Neural progenitor cell (in vitro differentiated cells): ENCODE data around the gene STARD10.

ENCODE experiments used
- EZH2 ChIP-seq: fragments of 200-600 bp; sonication (generic); IDR thresholded peaks from 2 replicates; pipeline ENCODE4 v1.6.1; 2017; ENCODE audit warnings: antibody characterized with exemption, mild to moderate bottlenecking, moderate library complexity
- EZH2phosphoT487 ChIP-seq: fragments of 200-600 bp; sonication (generic); IDR thresholded peaks from 2 replicates; pipeline ENCODE4 v1.6.1; 2017; ENCODE audit warnings: antibody characterized with exemption
- TF ChIP-seq, protein P1 (sequence below): fragments of 200-600 bp; sonication (generic); IDR thresholded peaks from 2 replicates; pipeline ENCODE4 v1.5.1; 2017; ENCODE audit warnings: antibody characterized with exemption, mild to moderate bottlenecking

DNA sequence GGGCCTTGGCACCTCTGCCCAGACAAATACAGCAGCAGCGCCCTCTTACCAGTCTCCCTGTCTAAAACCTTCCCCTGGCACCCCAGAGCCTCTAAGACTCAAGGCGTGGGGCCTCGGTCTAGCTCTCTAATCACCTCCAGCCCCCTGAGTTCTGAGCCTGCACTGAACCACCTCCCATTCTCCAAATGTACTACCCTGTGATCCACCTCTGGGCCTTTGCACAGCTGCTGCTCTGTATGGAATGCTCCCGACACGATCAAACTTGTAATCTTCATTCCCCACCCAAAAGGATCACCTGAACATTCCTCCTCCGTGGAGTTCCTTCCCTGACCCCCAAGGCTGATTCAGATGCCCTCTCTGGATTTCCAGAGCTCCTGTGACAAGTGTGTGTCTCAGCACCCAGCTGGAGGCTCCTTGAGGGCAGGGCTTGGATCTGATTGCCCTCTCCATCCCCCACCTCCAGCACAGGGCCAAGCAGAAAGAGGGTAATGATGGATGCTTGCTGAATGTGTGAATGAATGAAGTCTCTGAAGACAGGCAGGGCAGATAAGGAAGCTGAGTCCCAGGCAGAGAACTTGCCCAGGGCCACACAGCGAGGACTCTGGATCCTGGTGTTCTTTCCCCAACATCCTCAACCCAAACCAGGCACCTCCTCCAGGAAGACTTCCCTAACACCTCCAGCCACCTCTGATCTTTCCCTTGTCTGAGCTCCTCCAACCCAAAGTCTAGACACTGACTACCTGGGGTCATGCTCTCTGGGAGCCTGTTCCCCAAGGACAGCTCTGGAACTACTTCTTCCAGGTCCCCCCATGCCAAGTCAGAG is 18.3 kb downstream of the STARD10 start:
- TF ChIP-seq EZH2phosphoT487, result no peak
- TF ChIP-seq, protein P1, sequence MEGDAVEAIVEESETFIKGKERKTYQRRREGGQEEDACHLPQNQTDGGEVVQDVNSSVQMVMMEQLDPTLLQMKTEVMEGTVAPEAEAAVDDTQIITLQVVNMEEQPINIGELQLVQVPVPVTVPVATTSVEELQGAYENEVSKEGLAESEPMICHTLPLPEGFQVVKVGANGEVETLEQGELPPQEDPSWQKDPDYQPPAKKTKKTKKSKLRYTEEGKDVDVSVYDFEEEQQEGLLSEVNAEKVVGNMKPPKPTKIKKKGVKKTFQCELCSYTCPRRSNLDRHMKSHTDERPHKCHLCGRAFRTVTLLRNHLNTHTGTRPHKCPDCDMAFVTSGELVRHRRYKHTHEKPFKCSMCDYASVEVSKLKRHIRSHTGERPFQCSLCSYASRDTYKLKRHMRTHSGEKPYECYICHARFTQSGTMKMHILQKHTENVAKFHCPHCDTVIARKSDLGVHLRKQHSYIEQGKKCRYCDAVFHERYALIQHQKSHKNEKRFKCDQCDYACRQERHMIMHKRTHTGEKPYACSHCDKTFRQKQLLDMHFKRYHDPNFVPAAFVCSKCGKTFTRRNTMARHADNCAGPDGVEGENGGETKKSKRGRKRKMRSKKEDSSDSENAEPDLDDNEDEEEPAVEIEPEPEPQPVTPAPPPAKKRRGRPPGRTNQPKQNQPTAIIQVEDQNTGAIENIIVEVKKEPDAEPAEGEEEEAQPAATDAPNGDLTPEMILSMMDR, result no peak
- no peak for TF ChIP-seq EZH2
